ENCODE measurements around the gene PPEF1. TPM values are rescaled to one million over a fixed set of nuclear protein-coding genes. Genes with fewer than 3 reads are reported as not detected.

The PPEF1 gene
- total and polyA plus RNA-seq, 2 donors (not counting 1 experiment from before 2014, with no cell fraction given), result under 0.01 TPM; not detected in 1

DNA sequence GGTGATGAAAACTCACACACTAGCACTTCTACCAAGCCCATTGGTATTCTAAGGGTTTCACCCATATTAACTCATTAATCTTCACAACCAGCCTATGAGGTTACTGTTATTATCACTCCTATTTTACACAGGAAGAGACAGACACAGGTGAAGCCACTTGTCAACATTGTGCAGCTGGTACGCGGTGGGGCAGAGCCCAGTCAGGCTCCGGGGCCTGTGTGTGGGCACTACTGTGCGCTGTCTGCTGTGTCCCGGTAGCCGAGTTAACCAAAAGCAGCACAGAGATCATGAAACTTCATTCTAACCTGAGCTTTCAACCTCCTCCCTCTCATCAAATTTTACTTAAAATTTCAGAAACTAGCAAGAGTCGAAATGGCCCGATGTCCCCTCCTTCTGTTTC is 165.2 kb downstream of the PPEF1 start:
- H3K9ac ChIP-seq (ENCODE audit: insufficient read depth, low read length), result no peak overlapping the region
- H3K27ac ChIP-seq (ENCODE audit: insufficient read depth, low read length), result no peak overlapping the region
- no peaks in the 10 kb centered on the region for H4K20me1 ChIP-seq (ENCODE audit: control insufficient read depth, extremely low read depth, insufficient read depth, low read length)
- no peaks in the 10 kb centered on the region for H3K4me1 ChIP-seq (ENCODE audit: control insufficient read depth, extremely low read depth, insufficient read depth, low read length)
- H3K4me3 ChIP-seq (replicated peaks in 1 of 4; ENCODE audit: control extremely low read depth in 1 of 4, insufficient read depth in 1 of 4, low read depth in 3 of 4, low read length in 4 of 4), result no peak overlapping the region
- TF ChIP-seq, protein P1, sequence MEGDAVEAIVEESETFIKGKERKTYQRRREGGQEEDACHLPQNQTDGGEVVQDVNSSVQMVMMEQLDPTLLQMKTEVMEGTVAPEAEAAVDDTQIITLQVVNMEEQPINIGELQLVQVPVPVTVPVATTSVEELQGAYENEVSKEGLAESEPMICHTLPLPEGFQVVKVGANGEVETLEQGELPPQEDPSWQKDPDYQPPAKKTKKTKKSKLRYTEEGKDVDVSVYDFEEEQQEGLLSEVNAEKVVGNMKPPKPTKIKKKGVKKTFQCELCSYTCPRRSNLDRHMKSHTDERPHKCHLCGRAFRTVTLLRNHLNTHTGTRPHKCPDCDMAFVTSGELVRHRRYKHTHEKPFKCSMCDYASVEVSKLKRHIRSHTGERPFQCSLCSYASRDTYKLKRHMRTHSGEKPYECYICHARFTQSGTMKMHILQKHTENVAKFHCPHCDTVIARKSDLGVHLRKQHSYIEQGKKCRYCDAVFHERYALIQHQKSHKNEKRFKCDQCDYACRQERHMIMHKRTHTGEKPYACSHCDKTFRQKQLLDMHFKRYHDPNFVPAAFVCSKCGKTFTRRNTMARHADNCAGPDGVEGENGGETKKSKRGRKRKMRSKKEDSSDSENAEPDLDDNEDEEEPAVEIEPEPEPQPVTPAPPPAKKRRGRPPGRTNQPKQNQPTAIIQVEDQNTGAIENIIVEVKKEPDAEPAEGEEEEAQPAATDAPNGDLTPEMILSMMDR (conservative IDR thresholded peaks at IDR 0.05 in 1 of 2, IDR thresholded peaks at IDR 0.05 in 1 of 2; ENCODE audit: low read depth in 1 of 2, low read length in 2 of 2), result no peak
- no peak for TF ChIP-seq EZH2 (IDR thresholded peaks at IDR 0.05; ENCODE audit: low read length, missing control alignments)
- no peak overlapping the region for H3K4me2 ChIP-seq (ENCODE audit: extremely low read depth, insufficient read depth, low read length)
- DNase-seq (ENCODE audit: low read depth in 2 of 2), result no peak
- no peaks in the 10 kb centered on the region for H3K27me3 ChIP-seq (ENCODE audit: control insufficient read depth, insufficient read depth, low read length)
- H3K36me3 ChIP-seq (ENCODE audit: control insufficient read depth, insufficient read depth, low read length), result no peaks in the 10 kb centered on the region
- no peak overlapping the region for H2AFZ ChIP-seq (ENCODE audit: low read length)
- no peaks in the 10 kb centered on the region for H3K79me2 ChIP-seq (ENCODE audit: control insufficient read depth, insufficient read depth, low read length)
- no peaks in the 10 kb centered on the region for H3K9me3 ChIP-seq (ENCODE audit: control insufficient read depth, insufficient read depth, low read depth, low read length)

DNA sequence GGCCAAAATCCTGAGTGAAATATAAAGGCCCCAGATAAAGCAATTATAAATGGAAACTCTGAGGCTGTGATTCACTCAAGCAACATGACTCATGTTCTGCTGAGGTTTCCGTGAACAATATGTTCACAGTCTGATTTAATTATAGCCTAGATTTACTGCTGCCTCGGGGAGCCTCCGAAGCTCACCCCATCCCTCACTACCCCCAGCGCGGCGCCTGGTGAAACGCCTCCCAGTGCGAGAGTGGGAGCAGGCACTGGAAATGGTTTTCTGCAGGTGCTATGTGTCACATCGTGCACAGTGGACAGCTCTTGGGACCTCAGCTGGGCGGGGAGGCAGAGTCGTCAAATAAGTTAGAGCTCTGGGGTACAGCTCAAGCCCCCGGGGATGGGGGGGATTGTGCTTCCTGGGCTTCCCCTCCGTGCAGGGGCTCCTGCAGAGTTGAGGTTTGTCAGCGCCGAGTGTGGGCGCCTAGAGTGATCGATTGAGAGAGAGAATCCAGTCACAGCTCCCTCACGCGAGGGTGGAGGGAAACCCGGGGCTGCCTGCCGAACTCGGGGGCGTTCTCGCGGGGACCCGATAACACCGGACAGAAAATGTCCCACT is 165.8 kb downstream of the PPEF1 start:
- H3K4me3 ChIP-seq (replicated peaks in 1 of 4; ENCODE audit: control extremely low read depth in 1 of 4, insufficient read depth in 1 of 4, low read depth in 3 of 4, low read length in 4 of 4), result peak overlapping the region in 1 of 4 experiments; percentile 22
- no peak overlapping the region for H3K9ac ChIP-seq (ENCODE audit: insufficient read depth, low read length)
- no peaks in the 10 kb centered on the region for H3K27me3 ChIP-seq (ENCODE audit: control insufficient read depth, insufficient read depth, low read length)
- no peaks in the 10 kb centered on the region for H3K36me3 ChIP-seq (ENCODE audit: control insufficient read depth, insufficient read depth, low read length)
- H4K20me1 ChIP-seq (ENCODE audit: control insufficient read depth, extremely low read depth, insufficient read depth, low read length), result no peaks in the 10 kb centered on the region
- H2AFZ ChIP-seq (ENCODE audit: low read length), result no peak overlapping the region
- no peaks in the 10 kb centered on the region for H3K79me2 ChIP-seq (ENCODE audit: control insufficient read depth, insufficient read depth, low read length)
- H3K27ac ChIP-seq (ENCODE audit: insufficient read depth, low read length), result no peak overlapping the region
- peak; percentile 65 to 76 for DNase-seq (ENCODE audit: low read depth in 2 of 2)
- H3K4me1 ChIP-seq (ENCODE audit: control insufficient read depth, extremely low read depth, insufficient read depth, low read length), result no peaks in the 10 kb centered on the region
- TF ChIP-seq, protein P1 (conservative IDR thresholded peaks at IDR 0.05 in 1 of 2, IDR thresholded peaks at IDR 0.05 in 1 of 2; ENCODE audit: low read depth in 1 of 2, low read length in 2 of 2), result no peak
- no peak for TF ChIP-seq EZH2 (IDR thresholded peaks at IDR 0.05; ENCODE audit: low read length, missing control alignments)
- no peaks in the 10 kb centered on the region for H3K9me3 ChIP-seq (ENCODE audit: control insufficient read depth, insufficient read depth, low read depth, low read length)
- peak overlapping the region; percentile 25 for H3K4me2 ChIP-seq (ENCODE audit: extremely low read depth, insufficient read depth, low read length)

DNA sequence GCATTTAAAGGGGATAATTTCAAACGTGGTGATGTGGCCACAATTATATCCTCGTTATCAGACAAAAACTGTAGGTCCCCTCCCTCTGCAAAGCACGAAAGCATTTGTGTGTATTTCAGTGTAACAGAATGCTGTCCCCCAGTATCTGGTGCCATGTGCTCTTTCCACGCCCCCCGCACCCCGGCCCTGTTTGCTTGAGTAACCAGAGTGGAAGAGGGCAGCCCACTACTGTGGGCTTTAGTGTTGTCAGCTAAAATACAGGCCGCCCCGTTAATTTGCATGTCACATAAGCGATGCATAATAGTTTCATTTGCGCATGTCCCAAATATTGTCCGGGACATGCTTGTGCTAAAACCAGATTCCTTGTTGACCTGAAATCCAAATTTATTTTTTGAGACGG is 166.4 kb downstream of the PPEF1 start:
- H3K79me2 ChIP-seq (ENCODE audit: control insufficient read depth, insufficient read depth, low read length), result no peaks in the 10 kb centered on the region
- no peaks in the 10 kb centered on the region for H4K20me1 ChIP-seq (ENCODE audit: control insufficient read depth, extremely low read depth, insufficient read depth, low read length)
- H3K36me3 ChIP-seq (ENCODE audit: control insufficient read depth, insufficient read depth, low read length), result no peaks in the 10 kb centered on the region
- TF ChIP-seq, protein P1 (conservative IDR thresholded peaks at IDR 0.05 in 1 of 2, IDR thresholded peaks at IDR 0.05 in 1 of 2; ENCODE audit: low read depth in 1 of 2, low read length in 2 of 2), result no peak
- no peak for TF ChIP-seq EZH2 (IDR thresholded peaks at IDR 0.05; ENCODE audit: low read length, missing control alignments)
- no peak for DNase-seq (ENCODE audit: low read depth in 2 of 2)
- H3K9me3 ChIP-seq (ENCODE audit: control insufficient read depth, insufficient read depth, low read depth, low read length), result no peaks in the 10 kb centered on the region
- H3K9ac ChIP-seq (ENCODE audit: insufficient read depth, low read length), result no peak overlapping the region
- no peaks in the 10 kb centered on the region for H3K4me1 ChIP-seq (ENCODE audit: control insufficient read depth, extremely low read depth, insufficient read depth, low read length)
- no peak overlapping the region for H3K4me2 ChIP-seq (ENCODE audit: extremely low read depth, insufficient read depth, low read length)
- H3K27me3 ChIP-seq (ENCODE audit: control insufficient read depth, insufficient read depth, low read length), result no peaks in the 10 kb centered on the region
- H3K4me3 ChIP-seq (replicated peaks in 1 of 4; ENCODE audit: control extremely low read depth in 1 of 4, insufficient read depth in 1 of 4, low read depth in 3 of 4, low read length in 4 of 4), result no peak overlapping the region
- no peak overlapping the region for H3K27ac ChIP-seq (ENCODE audit: insufficient read depth, low read length)
- H2AFZ ChIP-seq (ENCODE audit: low read length), result no peak overlapping the region

Measured in fibroblast of lung (primary cell).